ENCODE data around the gene LSM7. TPM values are rescaled to one million over a fixed set of nuclear protein-coding genes. Genes with fewer than 3 reads are reported as not detected.

LSM7 gene
- total RNA-seq, 6 experiments from 2014 or later = 22.4 to 64.2 (median 28.2) TPM

DNA sequence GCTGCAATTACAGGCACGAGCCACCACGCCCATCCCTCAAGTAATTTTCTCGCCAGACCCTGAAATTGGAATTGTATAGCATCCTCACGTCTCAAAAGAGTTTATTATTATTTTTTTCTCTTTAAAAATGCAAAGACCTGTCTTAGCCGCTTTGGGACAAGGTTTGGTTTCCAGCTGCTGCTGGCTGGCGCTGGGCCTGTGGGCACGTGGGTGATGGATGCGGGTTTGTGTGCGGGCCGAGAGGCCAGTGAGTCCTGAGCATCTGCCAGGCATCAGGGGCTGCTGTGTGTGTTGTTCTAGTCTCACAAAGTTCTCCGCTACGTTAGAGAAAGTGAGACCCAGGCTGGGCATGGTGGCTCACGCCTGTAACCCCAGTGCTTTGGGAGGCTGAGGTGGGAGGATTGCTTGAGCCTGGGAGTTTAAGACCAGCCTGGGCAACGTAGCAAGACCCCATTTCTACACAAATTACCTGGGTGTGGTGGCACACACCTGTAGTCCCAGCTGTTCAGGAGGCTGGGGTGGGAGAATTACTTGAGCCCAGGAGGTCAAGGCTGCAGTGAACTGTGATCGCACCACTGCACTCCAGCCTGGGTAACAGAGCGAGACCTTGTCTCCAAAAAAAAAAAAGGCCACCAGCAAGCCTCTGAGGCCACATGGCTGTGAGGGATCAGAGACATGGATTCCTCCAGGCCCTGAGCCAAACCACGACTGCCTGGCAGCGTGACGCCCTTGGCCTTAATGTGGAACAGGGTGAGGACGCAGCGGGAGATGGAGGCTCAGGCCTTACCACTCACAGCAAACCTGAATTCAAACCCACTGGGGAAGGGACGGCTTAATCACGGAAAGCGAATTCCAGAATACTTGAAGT is 27.0 kb upstream of the LSM7 start:
- intact Hi-C loops (cut with DNase I) = no loop called here
- ATAC-seq (no peak), DNase-seq (no peak)
- peaks cover 0 to 7% (median 0%) of the 10 kb centered on the region in 4 donors for H3K36me3 ChIP-seq
- H3K4me3 ChIP-seq = no peak overlapping the region
- no peaks in the 10 kb centered on the region for H3K9me3 ChIP-seq
- no peak overlapping the region for H3K27ac ChIP-seq
- TF ChIP-seq CTCF (IDR thresholded peaks at IDR 0.05) = no peak
- no peak for TF ChIP-seq POLR2A (IDR thresholded peaks at IDR 0.05)
- 83% methylated on average over 9 of the region's 24 CpGs for WGBS (ENCODE audit: insufficient coverage, low coverage, low lambda C conversion rate, missing lambda C conversion rate)
- H3K4me1 ChIP-seq = no peaks in the 10 kb centered on the region
- no peaks in the 10 kb centered on the region for H3K27me3 ChIP-seq

- intact Hi-C loops (cut with DNase I) = no loop called here
- DNase-seq = no peak
- no peaks in the 10 kb centered on the region for H3K4me1 ChIP-seq
- no peaks in the 10 kb centered on the region for H3K9me3 ChIP-seq
- H3K27ac ChIP-seq = no peak overlapping the region
- H3K36me3 ChIP-seq = peaks cover 0 to 7% (median 0%) of the 10 kb centered on the region in 4 donors
- no peaks in the 10 kb centered on the region for H3K27me3 ChIP-seq
- TF ChIP-seq POLR2A (IDR thresholded peaks at IDR 0.05) (no peak), CTCF (IDR thresholded peaks at IDR 0.05) (no peak)
- 100% methylated on average over 2 of the region's 17 CpGs for WGBS (ENCODE audit: insufficient coverage, low coverage, low lambda C conversion rate, missing lambda C conversion rate)
- no peak for ATAC-seq
- no peak overlapping the region for H3K4me3 ChIP-seq
Observed at GRCh38 chr19:2354670-2355069, 26.3 kb upstream of the LSM7 start.

DNA sequence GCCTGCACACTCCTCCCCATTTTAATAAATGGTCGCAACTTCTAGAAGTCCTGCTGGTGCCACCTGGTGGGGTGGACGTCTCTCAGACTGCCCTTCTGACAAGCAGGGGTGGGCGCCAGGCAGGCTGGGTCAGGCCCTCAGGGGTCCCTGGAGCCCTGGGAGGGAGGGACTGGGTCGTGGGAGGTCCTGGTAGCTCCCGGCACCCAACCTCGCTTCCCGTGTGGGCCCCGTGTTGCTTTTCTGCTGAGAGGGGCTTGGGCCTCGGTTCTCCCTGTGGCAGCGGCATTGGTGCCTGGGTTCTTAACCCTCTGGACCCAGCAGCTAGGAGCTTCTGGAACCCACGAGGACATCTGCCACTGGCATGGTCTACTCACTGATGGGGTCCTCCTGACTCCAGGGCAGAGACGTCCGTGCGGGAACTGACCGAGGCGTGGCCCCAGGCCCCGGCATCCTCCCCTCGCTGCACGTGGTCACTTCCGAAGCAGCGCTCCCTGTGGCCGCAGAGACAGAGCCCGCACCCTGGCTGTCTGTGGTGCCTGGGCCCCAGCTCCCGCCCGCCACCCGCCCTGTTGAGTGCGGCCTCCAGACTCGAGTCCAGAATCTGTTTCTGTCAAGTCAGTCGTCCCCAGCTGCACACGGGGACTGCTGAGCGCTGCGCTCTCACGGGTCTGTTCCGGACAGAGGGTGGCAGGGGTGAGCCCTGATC is 25.7 kb upstream of the LSM7 start:
- no peaks in the 10 kb centered on the region for H3K9me3 ChIP-seq
- no peak for TF ChIP-seq CTCF (IDR thresholded peaks at IDR 0.05)
- no peak for TF ChIP-seq POLR2A (IDR thresholded peaks at IDR 0.05)
- H3K27ac ChIP-seq = no peak overlapping the region
- WGBS (ENCODE audit: insufficient coverage, low coverage, low lambda C conversion rate, missing lambda C conversion rate) = no CpG with 5 or more reads among the region's 34 CpGs
- H3K4me1 ChIP-seq = no peaks in the 10 kb centered on the region
- no peaks in the 10 kb centered on the region for H3K27me3 ChIP-seq
- H3K4me3 ChIP-seq = no peak overlapping the region
- H3K36me3 ChIP-seq = peaks cover 0 to 7% (median 0%) of the 10 kb centered on the region in 4 donors
- ATAC-seq = no peak
- intact Hi-C loops (cut with DNase I) = no loop called here
- no peak for DNase-seq

DNA sequence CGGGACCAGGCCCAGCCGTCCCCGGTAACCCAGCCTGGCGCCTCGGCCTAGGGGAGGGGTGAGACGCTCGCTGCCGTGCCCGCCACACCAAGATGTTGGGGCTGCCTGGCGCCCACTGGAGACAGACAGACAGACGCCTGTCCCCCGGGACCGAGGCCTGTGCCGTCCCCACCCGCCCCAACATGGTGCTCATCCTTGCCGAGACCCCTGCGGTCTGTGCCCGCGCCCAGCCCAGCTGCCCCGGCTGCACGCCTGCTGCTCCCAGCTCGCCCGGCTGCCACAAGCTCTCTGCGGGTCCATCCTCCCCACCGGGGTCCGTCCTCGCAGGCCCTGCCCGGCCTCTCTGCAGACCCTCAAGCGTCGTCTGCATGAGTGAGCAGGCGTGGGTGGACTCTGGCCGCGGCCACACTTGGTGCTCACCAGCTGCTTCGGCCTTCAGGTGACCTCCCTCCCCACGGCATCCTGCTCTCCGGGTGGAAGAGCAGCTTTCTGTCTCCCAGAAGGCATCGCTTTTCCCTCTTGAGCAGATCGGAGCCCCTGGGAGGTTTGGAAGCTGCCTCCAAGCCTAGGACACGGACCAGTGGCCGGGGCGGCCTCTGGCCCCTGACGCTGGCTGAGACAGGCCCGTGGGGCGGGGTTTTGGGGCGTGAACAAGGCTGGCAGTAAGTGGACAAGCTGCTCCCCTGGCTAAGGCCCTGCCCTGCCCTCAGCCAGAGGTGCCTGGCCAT is 24.9 kb upstream of the LSM7 start:
- ATAC-seq (no peak), DNase-seq (no peak)
- Histone ChIP-seq H3K27ac (no peak overlapping the region), H3K27me3 (no peaks in the 10 kb centered on the region), H3K4me1 (no peaks in the 10 kb centered on the region), H3K36me3 (peaks cover 0 to 7% (median 0%) of the 10 kb centered on the region in 4 donors), H3K9me3 (no peaks in the 10 kb centered on the region), H3K4me3 (no peak overlapping the region)
- TF ChIP-seq CTCF (IDR thresholded peaks at IDR 0.05) (no peak), POLR2A (IDR thresholded peaks at IDR 0.05) (no peak)
- WGBS (ENCODE audit: insufficient coverage, low coverage, low lambda C conversion rate, missing lambda C conversion rate) = 40% methylated on average over 2 of the region's 45 CpGs
- intact Hi-C loops (cut with DNase I) = no loop called here
